Measurements from ENCODE around the gene ABCC6. TPM values are rescaled to one million over a fixed set of nuclear protein-coding genes. Genes with fewer than 3 reads are reported as not detected.

ABCC6 gene
- total and polyA plus RNA-seq, 2 of the 13 experiments (the other 11 are each of a cell fraction or from before 2014, with no cell fraction given): 82.4 to 105 TPM

GRCh38 chr16:16111639-16112038 lies 111.7 kb downstream of the ABCC6 start:
- no peak overlapping the region for H3K4me3 ChIP-seq (replicated peaks in 1 of 3; ENCODE audit: insufficient read depth in 1 of 3, low read depth in 2 of 3, low read length in 3 of 3)
- intact Hi-C loops (cut with micrococcal nuclease; ENCODE audit: unreplicated experiment): no loop called here
- H3K27ac ChIP-seq (ENCODE audit: extremely low read length, insufficient read depth, low read length): no peak overlapping the region
- H3K79me2 ChIP-seq (ENCODE audit: insufficient read depth, low read length): no peaks in the 10 kb centered on the region
- no peak overlapping the region for H2AFZ ChIP-seq (ENCODE audit: low read length)
- no TSS peak for BruUV-seq (replicated peaks)
- DNase-seq (ENCODE audit: low spot score) (no peak), FAIRE-seq (no peak), ATAC-seq (no peak)
- H3K4me2 ChIP-seq (ENCODE audit: low read depth, low read length): no peak overlapping the region
- ChIA-PET POLR2A (no interaction called here), CTCF (ENCODE audit: low intra/inter-chr PET ratio, low total read pairs) (no interaction called here)
- H4K20me1 ChIP-seq (ENCODE audit: insufficient read depth, low read length): no peaks in the 10 kb centered on the region
- no peak overlapping the region for H3K9ac ChIP-seq (ENCODE audit: insufficient read depth, low read depth, low read length)
- H3K27me3 ChIP-seq (ENCODE audit: control insufficient read depth in 1 of 2, insufficient read depth in 2 of 2, low read length in 2 of 2): no peaks in the 10 kb centered on the region
- H3K9me3 ChIP-seq (ENCODE audit: low read length): no peaks in the 10 kb centered on the region
- TF ChIP-seq ZNF207 (IDR thresholded peaks at IDR 0.05; ENCODE audit: borderline replicate concordance) (no peak), ADNP (CRISPR knock-in tag; IDR thresholded peaks at IDR 0.05) (0 out of 2 replicates have a peak, but pooled peaks have one; percentile 20), ZNF629 (CRISPR knock-in tag; conservative IDR thresholded peaks at IDR 0.05) (peak; percentile 96), ZNF263 (CRISPR knock-in tag; IDR thresholded peaks at IDR 0.05) (0 out of 2 replicates have a peak, but pooled peaks have one; percentile 19)
- in situ Hi-C loops (cut with HindIII; ENCODE audit: extremely low pct_ligation_motif_present, low pct_unique_long_range_greater_than_20kb): no loop called here
- 97% methylated on average over 4 of the region's 4 CpGs for WGBS (ENCODE audit: low lambda C conversion rate)
- peaks cover 45 to 75% of the 10 kb centered on the region in 2 experiments for H3K36me3 ChIP-seq (replicated peaks in 1 of 2; ENCODE audit: control insufficient read depth in 1 of 2, insufficient read depth in 2 of 2, low read length in 2 of 2)
- no peaks in the 10 kb centered on the region for H3K4me1 ChIP-seq (ENCODE audit: insufficient read depth, low read length)

DNA sequence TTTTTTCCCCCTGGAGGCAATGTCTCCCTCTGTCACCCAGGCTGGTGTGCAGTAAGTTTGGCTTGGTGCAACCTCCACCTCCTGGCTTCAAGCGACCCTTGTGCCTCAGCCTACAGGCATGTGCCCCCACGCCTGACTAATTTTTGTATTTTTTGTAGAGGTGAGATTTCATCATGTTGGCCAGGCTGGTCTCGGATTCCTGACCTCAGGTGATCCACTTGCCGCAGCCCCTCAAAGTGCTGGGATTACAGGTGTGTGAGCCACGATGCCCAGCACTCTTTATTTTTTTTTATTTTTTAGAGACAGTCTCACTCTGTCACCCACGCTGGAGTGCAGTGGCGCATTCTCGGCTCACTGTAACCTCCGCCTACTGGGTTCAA lies 113.2 kb downstream of the ABCC6 start:
- intact Hi-C loops (cut with micrococcal nuclease; ENCODE audit: unreplicated experiment): no loop called here

More for the DNA sequence above, 113.2 kb downstream of the ABCC6 start:
- no peaks in the 10 kb centered on the region for H3K9me3 ChIP-seq (ENCODE audit: low read length)
- FAIRE-seq (no peak), ATAC-seq (no peak), DNase-seq (ENCODE audit: low spot score) (no peak)
- H3K4me1 ChIP-seq (ENCODE audit: insufficient read depth, low read length): no peaks in the 10 kb centered on the region
- no peak overlapping the region for H3K27ac ChIP-seq (ENCODE audit: extremely low read length, insufficient read depth, low read length)
- H4K20me1 ChIP-seq (ENCODE audit: insufficient read depth, low read length): no peaks in the 10 kb centered on the region
- no peak overlapping the region for H3K9ac ChIP-seq (ENCODE audit: insufficient read depth, low read depth, low read length)
- no peaks in the 10 kb centered on the region for H3K79me2 ChIP-seq (ENCODE audit: insufficient read depth, low read length)
- peaks cover 47 to 74% of the 10 kb centered on the region in 2 experiments for H3K36me3 ChIP-seq (replicated peaks in 1 of 2; ENCODE audit: control insufficient read depth in 1 of 2, insufficient read depth in 2 of 2, low read length in 2 of 2)
- no TSS peak for BruUV-seq (replicated peaks)
- H3K4me3 ChIP-seq (replicated peaks in 1 of 3; ENCODE audit: insufficient read depth in 1 of 3, low read depth in 2 of 3, low read length in 3 of 3): no peak overlapping the region
- ChIA-PET CTCF (ENCODE audit: low intra/inter-chr PET ratio, low total read pairs) (no interaction called here), POLR2A (no interaction called here)
- in situ Hi-C loops (cut with HindIII; ENCODE audit: extremely low pct_ligation_motif_present, low pct_unique_long_range_greater_than_20kb): no loop called here
- no peak overlapping the region for H2AFZ ChIP-seq (ENCODE audit: low read length)
- no peak overlapping the region for H3K4me2 ChIP-seq (ENCODE audit: low read depth, low read length)
- TF ChIP-seq PLRG1 (conservative IDR thresholded peaks at IDR 0.05) (no peak), MAZ (IDR thresholded peaks at IDR 0.05; ENCODE audit: borderline replicate concordance, low read depth, low read length) (no peak), MAZ (CRISPR knock-in tag; IDR thresholded peaks at IDR 0.05; ENCODE audit: low read depth) (no peak), SP5 (CRISPR knock-in tag; IDR thresholded peaks at IDR 0.05; ENCODE audit: borderline replicate concordance, low read depth) (no peak), HCFC1 (IDR thresholded peaks at IDR 0.05; ENCODE audit: low read depth, low read length) (no peak), TOPORS (CRISPR knock-in tag; IDR thresholded peaks at IDR 0.05) (no peak), PCBP2 (optimal IDR thresholded peaks at IDR 0.05; ENCODE audit: low read depth, low read length, poor library complexity, severe bottlenecking) (no peak), MIER2 (CRISPR knock-in tag; IDR thresholded peaks at IDR 0.05) (no peak), MEIS2 (CRISPR knock-in tag; IDR thresholded peaks at IDR 0.05) (no peak), ZNF777 (CRISPR knock-in tag; IDR thresholded peaks at IDR 0.05) (no peak)
- TF ChIP-seq, protein P1, sequence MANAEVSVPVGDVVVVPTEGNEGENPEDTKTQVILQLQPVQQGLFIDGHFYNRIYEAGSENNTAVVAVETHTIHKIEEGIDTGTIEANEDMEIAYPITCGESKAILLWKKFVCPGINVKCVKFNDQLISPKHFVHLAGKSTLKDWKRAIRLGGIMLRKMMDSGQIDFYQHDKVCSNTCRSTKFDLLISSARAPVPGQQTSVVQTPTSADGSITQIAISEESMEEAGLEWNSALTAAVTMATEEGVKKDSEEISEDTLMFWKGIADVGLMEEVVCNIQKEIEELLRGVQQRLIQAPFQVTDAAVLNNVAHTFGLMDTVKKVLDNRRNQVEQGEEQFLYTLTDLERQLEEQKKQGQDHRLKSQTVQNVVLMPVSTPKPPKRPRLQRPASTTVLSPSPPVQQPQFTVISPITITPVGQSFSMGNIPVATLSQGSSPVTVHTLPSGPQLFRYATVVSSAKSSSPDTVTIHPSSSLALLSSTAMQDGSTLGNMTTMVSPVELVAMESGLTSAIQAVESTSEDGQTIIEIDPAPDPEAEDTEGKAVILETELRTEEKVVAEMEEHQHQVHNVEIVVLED (CRISPR knock-in tag; IDR thresholded peaks at IDR 0.05; ENCODE audit: borderline replicate concordance): no peak
- TF ChIP-seq, protein P2, sequence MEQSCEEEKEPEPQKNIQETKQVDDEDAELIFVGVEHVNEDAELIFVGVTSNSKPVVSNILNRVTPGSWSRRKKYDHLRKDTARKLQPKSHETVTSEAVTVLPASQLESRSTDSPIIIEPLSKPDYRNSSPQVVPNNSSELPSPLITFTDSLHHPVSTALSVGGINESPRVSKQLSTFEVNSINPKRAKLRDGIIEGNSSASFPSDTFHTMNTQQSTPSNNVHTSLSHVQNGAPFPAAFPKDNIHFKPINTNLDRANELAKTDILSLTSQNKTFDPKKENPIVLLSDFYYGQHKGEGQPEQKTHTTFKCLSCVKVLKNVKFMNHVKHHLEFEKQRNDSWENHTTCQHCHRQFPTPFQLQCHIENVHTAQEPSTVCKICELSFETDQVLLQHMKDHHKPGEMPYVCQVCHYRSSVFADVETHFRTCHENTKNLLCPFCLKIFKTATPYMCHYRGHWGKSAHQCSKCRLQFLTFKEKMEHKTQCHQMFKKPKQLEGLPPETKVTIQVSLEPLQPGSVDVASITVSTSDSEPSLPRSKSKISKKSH (CRISPR knock-in tag; IDR thresholded peaks at IDR 0.05; ENCODE audit: borderline replicate concordance): no peak
- WGBS (ENCODE audit: low lambda C conversion rate): 98% methylated on average over 9 of the region's 9 CpGs
- no peaks in the 10 kb centered on the region for H3K27me3 ChIP-seq (ENCODE audit: control insufficient read depth in 1 of 2, insufficient read depth in 2 of 2, low read length in 2 of 2)

Measured in HepG2 (cell line).